ENCODE data around the gene GNAZ.

DNA sequence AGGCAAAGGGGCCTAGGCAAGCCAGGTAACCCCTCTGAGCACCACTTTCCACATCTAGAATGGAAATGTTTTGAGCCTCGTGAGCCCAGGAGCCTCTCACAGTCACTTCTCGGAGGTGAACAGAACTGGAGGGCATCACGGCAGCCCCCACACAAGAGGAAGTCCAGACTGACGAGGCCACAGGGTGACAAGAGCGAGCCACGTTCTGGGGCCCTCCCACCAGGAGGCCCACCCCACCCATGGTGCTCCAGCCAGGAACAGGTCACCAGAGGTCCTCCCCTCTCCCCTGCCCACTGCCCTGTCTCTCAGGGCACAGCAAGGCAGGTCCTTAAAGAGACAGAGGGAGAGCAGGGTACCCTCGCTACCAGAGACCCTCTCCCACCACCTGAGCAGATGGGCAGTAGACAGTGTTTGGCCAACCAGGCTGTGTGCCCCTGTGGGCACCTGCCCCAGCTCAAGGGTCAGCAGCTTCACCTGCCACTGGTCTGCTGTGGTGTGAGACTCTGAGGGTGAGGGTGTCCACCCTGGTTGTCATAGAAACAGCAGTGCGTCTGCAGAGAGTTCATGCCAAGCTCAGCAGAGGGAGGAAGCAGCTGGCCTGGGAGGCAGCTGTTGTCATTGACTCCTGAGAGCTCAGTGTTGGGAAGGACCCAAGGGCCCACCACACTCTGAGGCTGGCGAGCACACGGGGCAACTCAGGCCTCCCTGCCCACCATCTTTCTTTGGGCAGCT lies 40.0 kb downstream of the GNAZ start:
- TF ChIP-seq, protein P1, sequence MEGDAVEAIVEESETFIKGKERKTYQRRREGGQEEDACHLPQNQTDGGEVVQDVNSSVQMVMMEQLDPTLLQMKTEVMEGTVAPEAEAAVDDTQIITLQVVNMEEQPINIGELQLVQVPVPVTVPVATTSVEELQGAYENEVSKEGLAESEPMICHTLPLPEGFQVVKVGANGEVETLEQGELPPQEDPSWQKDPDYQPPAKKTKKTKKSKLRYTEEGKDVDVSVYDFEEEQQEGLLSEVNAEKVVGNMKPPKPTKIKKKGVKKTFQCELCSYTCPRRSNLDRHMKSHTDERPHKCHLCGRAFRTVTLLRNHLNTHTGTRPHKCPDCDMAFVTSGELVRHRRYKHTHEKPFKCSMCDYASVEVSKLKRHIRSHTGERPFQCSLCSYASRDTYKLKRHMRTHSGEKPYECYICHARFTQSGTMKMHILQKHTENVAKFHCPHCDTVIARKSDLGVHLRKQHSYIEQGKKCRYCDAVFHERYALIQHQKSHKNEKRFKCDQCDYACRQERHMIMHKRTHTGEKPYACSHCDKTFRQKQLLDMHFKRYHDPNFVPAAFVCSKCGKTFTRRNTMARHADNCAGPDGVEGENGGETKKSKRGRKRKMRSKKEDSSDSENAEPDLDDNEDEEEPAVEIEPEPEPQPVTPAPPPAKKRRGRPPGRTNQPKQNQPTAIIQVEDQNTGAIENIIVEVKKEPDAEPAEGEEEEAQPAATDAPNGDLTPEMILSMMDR (IDR thresholded peaks at IDR 0.05) = no peak
- no peak for TF ChIP-seq POLR2A (IDR thresholded peaks at IDR 0.05)
- TF ChIP-seq EP300 (IDR thresholded peaks at IDR 0.05) = no peak

All from gastroesophageal sphincter (tissue), 3 donors.